ENCODE measurements around the gene IL1B. TPM values are rescaled to one million over a fixed set of nuclear protein-coding genes. Genes with fewer than 3 reads are reported as not detected.

IL1B gene
- total RNA-seq, 1 donor from 2014 or later: 0.27 TPM

GRCh38 chr2:112831946-112832840 is 4.4 kb downstream of the IL1B start:
- no peaks in the 10 kb centered on the region for H3K9me3 ChIP-seq (replicated peaks)
- no peak overlapping the region for H3K4me3 ChIP-seq
- H3K36me3 ChIP-seq: no peaks in the 10 kb centered on the region
- H3K27ac ChIP-seq (replicated peaks): no peak overlapping the region
- intact Hi-C loops (cut with micrococcal nuclease): no loop called here
- TF ChIP-seq CTCF (IDR thresholded peaks at IDR 0.05; ENCODE audit: borderline replicate concordance): no peak
- H3K4me1 ChIP-seq: no peaks in the 10 kb centered on the region
- H3K27me3 ChIP-seq (ENCODE audit: low read depth): peaks cover 27% of the 10 kb centered on the region
- no peak for DNase-seq

GRCh38 chr2:112831513-112831845 is 5.1 kb downstream of the IL1B start:
- intact Hi-C loops (cut with micrococcal nuclease): no loop called here
- no peaks in the 10 kb centered on the region for H3K36me3 ChIP-seq
- TF ChIP-seq CTCF (IDR thresholded peaks at IDR 0.05; ENCODE audit: borderline replicate concordance): no peak
- peaks cover 20% of the 10 kb centered on the region for H3K27me3 ChIP-seq (ENCODE audit: low read depth)
- no peaks in the 10 kb centered on the region for H3K9me3 ChIP-seq (replicated peaks)
- H3K4me1 ChIP-seq: no peaks in the 10 kb centered on the region
- no peak overlapping the region for H3K4me3 ChIP-seq
- H3K27ac ChIP-seq (replicated peaks): no peak overlapping the region
- DNase-seq: no peak

- Histone ChIP-seq H3K4me3 (no peak overlapping the region), H3K27ac (replicated peaks) (no peak overlapping the region), H3K9me3 (replicated peaks) (no peaks in the 10 kb centered on the region), H3K27me3 (ENCODE audit: low read depth) (peaks cover 15% of the 10 kb centered on the region), H3K4me1 (no peaks in the 10 kb centered on the region), H3K36me3 (no peaks in the 10 kb centered on the region)
- no peak for TF ChIP-seq CTCF (IDR thresholded peaks at IDR 0.05; ENCODE audit: borderline replicate concordance)
- DNase-seq: no peak
- intact Hi-C loops (cut with micrococcal nuclease): no loop called here
Measured at GRCh38 chr2:112830682-112831512, 5.7 kb downstream of the IL1B start.

- H3K4me1 ChIP-seq: no peaks in the 10 kb centered on the region
- peaks cover 12% of the 10 kb centered on the region for H3K27me3 ChIP-seq (ENCODE audit: low read depth)
- no peaks in the 10 kb centered on the region for H3K9me3 ChIP-seq (replicated peaks)
- no peak for DNase-seq
- no peak overlapping the region for H3K4me3 ChIP-seq
- H3K36me3 ChIP-seq: no peaks in the 10 kb centered on the region
- intact Hi-C loops (cut with micrococcal nuclease): no loop called here
- no peak overlapping the region for H3K27ac ChIP-seq (replicated peaks)
- no peak for TF ChIP-seq CTCF (IDR thresholded peaks at IDR 0.05; ENCODE audit: borderline replicate concordance)
Measured at GRCh38 chr2:112829961-112830681, 6.5 kb downstream of the IL1B start.
